BLaER1 treated with 17β-estradiol and CSF1 and Interleukin-3, amounts not matched to agents 10 nM and 100 nM (cell line): Measurements from ENCODE around the gene CDKN1C.

Experiments used
- H3K27ac ChIP-seq, 11 experiments: shearing (Covaris generic); formaldehyde crosslinking; 2 replicates each; pipeline ENCODE4 v1.8.1; 2022
- H3K27me3 ChIP-seq, 11 experiments: shearing (Covaris generic); formaldehyde crosslinking; 2 replicates each; pipeline ENCODE4 v1.8.1; 2022
- H3K36me3 ChIP-seq, 11 experiments: shearing (Covaris generic); formaldehyde crosslinking; 2 replicates each; pipeline ENCODE4 v1.8.1; 2022
- H3K4me1 ChIP-seq, 10 experiments: shearing (Covaris generic); formaldehyde crosslinking; 2 replicates each; pipeline ENCODE4 v1.8.1; 2022
- H3K4me2 ChIP-seq, 11 experiments: shearing (Covaris generic); formaldehyde crosslinking; 2 replicates each; pipeline ENCODE4 v1.8.1; 2022
- H3K4me3 ChIP-seq, 10 experiments: shearing (Covaris generic); formaldehyde crosslinking; 2 replicates each; pipeline ENCODE4 v1.8.1; 2022
- H3K9ac ChIP-seq, 11 experiments: shearing (Covaris generic); formaldehyde crosslinking; 2 replicates each; pipeline ENCODE4 v1.8.1; 2022
- H3K9me3 ChIP-seq, 11 experiments: shearing (Covaris generic); formaldehyde crosslinking; replicated peaks in 1 of 11; 2 replicates each; pipeline ENCODE4 v1.8.1; 2022
- H4K20me1 ChIP-seq, 11 experiments: shearing (Covaris generic); formaldehyde crosslinking; 2 replicates each; pipeline ENCODE4 v1.8.1; 2022
- Cebpa-rat ChIP-seq, 11 experiments: shearing (Covaris generic); IDR thresholded peaks; 2 replicates each; pipeline ENCODE4 v1.8.1; 2022

The CDKN1C gene

DNA sequence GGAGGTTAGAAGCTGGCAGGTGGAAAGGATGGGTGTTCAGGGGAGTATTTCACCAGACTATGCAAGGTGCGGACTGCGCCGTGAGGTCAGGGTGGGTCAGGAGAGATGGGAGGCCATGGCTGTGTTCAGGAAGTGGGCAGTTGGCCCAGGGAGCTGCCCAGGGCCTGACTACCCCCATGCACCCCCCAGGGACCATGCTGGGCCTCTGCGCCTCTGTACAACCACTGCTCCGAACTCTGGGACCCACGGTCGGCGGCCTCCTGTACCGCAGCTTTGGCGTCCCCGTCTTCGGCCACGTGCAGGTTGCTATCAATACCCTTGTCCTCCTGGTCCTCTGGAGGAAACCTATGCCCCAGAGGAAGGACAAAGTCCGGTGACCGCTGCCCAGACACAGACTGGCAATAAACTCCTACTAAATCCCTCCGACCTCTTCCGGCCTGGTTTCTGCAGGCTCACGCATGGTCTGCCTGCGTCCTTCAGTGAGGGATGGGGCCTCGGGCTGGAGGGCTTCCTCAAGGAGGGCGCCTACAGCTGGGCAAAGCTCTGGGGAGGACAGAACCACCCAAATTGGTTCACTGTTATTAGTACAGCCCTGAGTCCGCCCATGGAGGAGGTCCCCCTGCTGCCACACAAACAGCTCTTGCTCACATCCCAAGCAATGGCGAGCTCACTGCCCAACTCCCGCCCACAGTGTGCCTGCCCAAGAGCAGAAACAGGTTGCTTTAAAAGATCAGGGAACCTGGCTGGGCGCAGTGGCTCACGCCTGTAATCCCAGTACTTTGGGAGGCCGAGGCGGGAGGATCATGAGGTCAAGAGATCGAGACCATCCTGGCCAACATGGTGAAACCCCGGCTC lies 39.5 kb upstream of the CDKN1C start:
- no peak overlapping the region for H3K27ac ChIP-seq
- H3K9me3 ChIP-seq: no peaks in the 10 kb centered on the region
- H3K4me1 ChIP-seq: peaks cover 29 to 66% (median 49%) of the 10 kb centered on the region in 10 experiments
- H3K27me3 ChIP-seq: peaks cover 34 to 48% (median 39%) of the 10 kb centered on the region in 11 experiments
- no peak overlapping the region for H3K9ac ChIP-seq
- peaks cover 0 to 56% (median 21%) of the 10 kb centered on the region in 11 experiments; a peak in 18 of 22 replicates for H4K20me1 ChIP-seq
- peak overlapping the region in 1 of 11 experiments; percentile 14; a peak in 2 of 22 replicates for H3K4me2 ChIP-seq
- no peaks in the 10 kb centered on the region for H3K36me3 ChIP-seq
- TF ChIP-seq Cebpa-rat (IDR thresholded peaks at IDR 0.05): no peak
- H3K4me3 ChIP-seq: no peak overlapping the region

DNA sequence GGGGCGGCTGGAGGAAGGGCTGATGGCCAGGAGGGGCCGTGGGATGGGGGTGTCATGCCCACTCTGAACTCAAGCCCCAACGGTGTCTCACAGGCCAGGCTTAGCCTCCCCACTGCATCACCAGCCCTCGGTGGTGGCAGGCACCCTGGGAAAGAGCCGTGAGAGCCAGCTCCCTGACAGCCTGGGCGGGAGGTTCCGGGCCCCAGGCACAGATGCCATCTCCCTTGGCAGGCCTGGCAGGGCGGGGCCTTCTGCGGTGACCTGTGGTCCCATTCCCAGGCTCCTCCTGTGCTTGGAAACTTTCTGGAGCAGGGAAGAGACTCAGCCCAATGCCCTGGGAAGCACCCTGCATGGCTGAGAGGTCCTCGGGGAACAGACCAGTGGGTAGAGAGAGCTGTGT lies 38.8 kb upstream of the CDKN1C start:
- no peak overlapping the region for H3K4me3 ChIP-seq
- H3K4me2 ChIP-seq: no peak overlapping the region
- H3K4me1 ChIP-seq: peaks cover 27 to 66% (median 49%) of the 10 kb centered on the region in 10 experiments
- H3K27ac ChIP-seq: no peak overlapping the region
- no peaks in the 10 kb centered on the region for H3K9me3 ChIP-seq
- H3K9ac ChIP-seq: no peak overlapping the region
- TF ChIP-seq Cebpa-rat (IDR thresholded peaks at IDR 0.05): no peak
- H3K27me3 ChIP-seq: peaks cover 30 to 41% (median 33%) of the 10 kb centered on the region in 11 experiments
- peaks cover 0 to 58% (median 20%) of the 10 kb centered on the region in 11 experiments; a peak in 18 of 22 replicates for H4K20me1 ChIP-seq
- no peaks in the 10 kb centered on the region for H3K36me3 ChIP-seq

DNA sequence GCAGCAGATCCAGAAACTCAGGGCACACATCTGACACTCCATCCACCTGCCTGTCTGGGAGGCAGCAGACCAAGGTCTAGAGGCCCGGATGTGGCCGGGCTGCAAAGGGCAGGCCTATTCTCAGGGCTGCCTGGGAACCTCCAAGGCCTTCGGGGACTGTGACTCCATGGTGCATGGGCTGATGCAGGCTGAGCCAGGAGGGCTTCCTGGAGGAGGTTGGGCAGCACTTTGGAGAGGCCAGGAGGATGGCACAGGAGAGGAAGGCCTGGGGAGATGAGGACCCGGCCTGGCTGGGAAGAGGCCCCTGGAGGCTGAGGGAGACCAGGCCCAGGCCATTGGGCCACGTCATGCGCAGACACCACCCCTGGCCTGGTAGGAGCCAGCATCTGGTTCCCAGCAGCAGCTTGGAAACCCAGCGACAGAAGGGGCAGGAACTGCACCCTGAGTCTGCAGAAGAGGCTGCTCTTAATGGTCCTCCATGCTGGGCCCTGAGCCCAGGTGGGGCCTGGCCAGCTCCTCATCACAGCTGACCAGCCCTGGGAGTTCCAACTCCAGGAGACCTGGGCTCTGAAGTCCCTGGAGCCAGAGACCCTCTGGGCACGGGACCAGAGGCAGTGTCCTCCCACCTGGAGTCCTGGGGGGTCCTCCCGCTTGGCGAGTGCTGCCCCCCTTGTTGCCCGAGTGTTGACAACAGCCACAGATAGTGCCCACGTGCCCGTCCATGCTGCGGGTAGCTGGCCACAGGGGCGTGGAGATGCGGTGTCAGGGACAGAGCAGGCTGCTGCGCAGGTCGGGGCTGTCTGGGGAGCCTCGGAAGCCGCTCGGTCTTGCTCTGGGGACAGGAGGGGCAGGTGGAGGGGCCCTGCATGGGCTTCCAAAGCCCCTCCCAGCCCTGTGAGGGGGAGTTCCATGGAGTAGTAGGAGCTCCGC lies 38.1 kb upstream of the CDKN1C start:
- no peaks in the 10 kb centered on the region for H3K9me3 ChIP-seq
- H4K20me1 ChIP-seq: peaks cover 0 to 63% (median 18%) of the 10 kb centered on the region in 11 experiments; a peak in 18 of 22 replicates
- H3K27ac ChIP-seq: no peak overlapping the region
- peaks cover 29 to 68% (median 50%) of the 10 kb centered on the region in 10 experiments for H3K4me1 ChIP-seq
- 0 out of 22 replicates have a peak overlapping the region, but pooled peaks of 1 of the 11 experiments have one; percentile 18 for H3K9ac ChIP-seq
- TF ChIP-seq Cebpa-rat (IDR thresholded peaks at IDR 0.05): no peak
- peaks cover 25 to 34% (median 26%) of the 10 kb centered on the region in 11 experiments for H3K27me3 ChIP-seq
- H3K4me3 ChIP-seq: no peak overlapping the region
- no peaks in the 10 kb centered on the region for H3K36me3 ChIP-seq
- H3K4me2 ChIP-seq: peak overlapping the region in 1 of 11 experiments; percentile 15; a peak in 1 of 22 replicates

DNA sequence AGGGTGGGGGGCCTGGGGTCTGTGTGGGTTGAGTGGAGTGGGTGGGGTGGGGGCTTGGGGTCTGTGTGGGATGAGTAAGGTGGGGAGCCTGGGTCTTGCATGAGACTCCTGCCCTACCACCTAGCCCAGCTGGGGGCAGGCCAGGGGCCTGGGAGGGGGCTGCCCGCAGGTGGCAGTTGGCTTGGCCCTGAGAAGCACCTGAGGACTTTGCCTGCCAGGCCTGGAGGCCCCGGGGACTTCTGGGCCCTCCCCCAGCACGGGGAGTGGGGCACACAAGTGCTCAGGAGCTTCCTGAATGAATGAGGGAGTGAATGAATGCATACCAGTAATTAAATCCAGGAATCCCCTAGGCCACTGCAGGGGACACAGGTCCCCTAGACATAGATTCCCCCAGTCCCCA lies 37.1 kb upstream of the CDKN1C start:
- no peak overlapping the region for H3K4me3 ChIP-seq
- H3K9ac ChIP-seq: no peak overlapping the region
- no peaks in the 10 kb centered on the region for H3K9me3 ChIP-seq
- H3K27me3 ChIP-seq: peaks cover 15 to 24% (median 15%) of the 10 kb centered on the region in 11 experiments
- TF ChIP-seq Cebpa-rat (IDR thresholded peaks at IDR 0.05): no peak
- no peaks in the 10 kb centered on the region; a peak in 1 of 22 replicates for H3K36me3 ChIP-seq
- peaks cover 0 to 60% (median 8%) of the 10 kb centered on the region in 11 experiments; a peak in 15 of 22 replicates for H4K20me1 ChIP-seq
- 0 out of 22 replicates have a peak overlapping the region, but pooled peaks of 1 of the 11 experiments have one; percentile 30 for H3K4me2 ChIP-seq
- H3K27ac ChIP-seq: no peak overlapping the region
- H3K4me1 ChIP-seq: peaks cover 18 to 68% (median 50%) of the 10 kb centered on the region in 10 experiments

DNA sequence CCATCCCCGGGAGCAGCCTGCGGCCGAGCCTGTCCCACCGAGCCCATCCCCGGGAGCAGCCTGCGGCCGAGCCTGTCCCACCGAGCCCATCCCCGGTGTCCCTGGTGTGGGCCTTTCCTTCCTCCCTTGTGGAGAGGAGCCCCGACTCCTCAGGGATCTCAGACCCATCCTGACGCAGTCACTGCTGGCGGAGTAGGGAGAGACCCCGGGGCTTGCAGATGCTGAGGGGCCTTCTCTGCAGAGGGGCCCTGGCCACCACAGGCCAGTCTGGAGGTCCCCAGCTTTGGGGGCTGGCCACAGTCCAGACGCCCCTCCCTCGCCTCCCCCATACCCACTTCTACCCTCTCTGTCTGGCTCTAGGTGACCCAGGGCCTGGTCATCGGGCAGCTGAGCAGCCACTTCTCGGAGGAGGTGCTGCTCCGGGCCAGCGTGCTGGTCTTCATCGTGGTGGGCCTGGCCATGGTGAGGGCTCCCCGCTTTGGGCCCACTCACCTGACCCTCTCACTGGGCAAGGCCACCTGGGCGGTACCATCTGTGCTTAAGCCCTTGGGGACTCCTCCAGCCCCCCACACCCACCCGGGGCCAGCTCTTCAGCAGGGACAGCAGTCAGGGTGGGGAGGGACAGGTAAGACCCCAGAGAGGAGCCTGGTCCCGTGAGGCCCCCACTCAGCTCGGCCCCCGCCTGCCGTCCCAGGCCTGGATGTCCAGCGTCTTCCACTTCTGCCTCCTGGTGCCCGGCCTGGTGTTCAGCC lies 36.3 kb upstream of the CDKN1C start:
- no peaks in the 10 kb centered on the region; a peak in 1 of 22 replicates for H3K36me3 ChIP-seq
- peak overlapping the region in 6 of 11 experiments; percentile 22 to 97 (median 34); a peak in 10 of 22 replicates for H3K4me2 ChIP-seq
- TF ChIP-seq Cebpa-rat (IDR thresholded peaks at IDR 0.05): no peak
- no peak overlapping the region for H3K27ac ChIP-seq
- peaks cover 0 to 57% (median 1%) of the 10 kb centered on the region in 11 experiments; a peak in 9 of 22 replicates for H4K20me1 ChIP-seq
- H3K9me3 ChIP-seq: no peaks in the 10 kb centered on the region
- peak overlapping the region in 2 of 11 experiments; percentile 11 to 18; a peak in 1 of 22 replicates for H3K9ac ChIP-seq
- peaks cover 11 to 69% (median 51%) of the 10 kb centered on the region in 10 experiments; a peak in 19 of 20 replicates for H3K4me1 ChIP-seq
- H3K4me3 ChIP-seq: no peak overlapping the region
- peaks cover 8 to 16% (median 8%) of the 10 kb centered on the region in 11 experiments for H3K27me3 ChIP-seq

DNA sequence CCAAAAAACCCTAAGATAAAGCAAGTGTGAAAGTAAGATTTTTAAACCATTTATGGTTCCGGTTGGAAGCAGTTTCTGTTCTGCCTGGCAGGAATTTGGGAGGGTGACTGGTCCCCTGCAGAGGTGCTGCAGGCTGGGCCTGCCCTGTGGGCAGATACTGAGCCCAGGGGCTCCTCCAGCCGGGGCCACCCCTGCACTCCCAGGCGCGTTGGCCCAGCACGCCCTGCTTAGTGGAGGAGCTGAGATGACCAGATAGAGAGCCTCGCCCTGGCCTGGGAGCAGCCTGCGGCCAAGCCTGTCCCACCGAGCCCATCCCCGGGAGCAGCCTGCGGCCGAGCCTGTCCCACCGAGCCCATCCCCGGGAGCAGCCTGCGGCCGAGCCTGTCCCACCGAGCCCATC lies 35.7 kb upstream of the CDKN1C start:
- Histone ChIP-seq H3K9me3 (no peaks in the 10 kb centered on the region), H3K4me1 (peaks cover 11 to 75% (median 57%) of the 10 kb centered on the region in 10 experiments; a peak in 19 of 20 replicates), H3K27ac (no peak overlapping the region), H3K9ac (no peak overlapping the region), H3K4me2 (peak overlapping the region in 6 of 11 experiments; percentile 73 to 100 (median 88); a peak in 10 of 22 replicates), H4K20me1 (peaks cover 0 to 57% (median 0%) of the 10 kb centered on the region in 11 experiments; a peak in 5 of 22 replicates), H3K4me3 (no peak overlapping the region), H3K27me3 (peaks cover under 1 to 10% (median 2%) of the 10 kb centered on the region in 11 experiments; a peak in 21 of 22 replicates), H3K36me3 (no peaks in the 10 kb centered on the region; a peak in 1 of 22 replicates)
- no peak for TF ChIP-seq Cebpa-rat (IDR thresholded peaks at IDR 0.05)

DNA sequence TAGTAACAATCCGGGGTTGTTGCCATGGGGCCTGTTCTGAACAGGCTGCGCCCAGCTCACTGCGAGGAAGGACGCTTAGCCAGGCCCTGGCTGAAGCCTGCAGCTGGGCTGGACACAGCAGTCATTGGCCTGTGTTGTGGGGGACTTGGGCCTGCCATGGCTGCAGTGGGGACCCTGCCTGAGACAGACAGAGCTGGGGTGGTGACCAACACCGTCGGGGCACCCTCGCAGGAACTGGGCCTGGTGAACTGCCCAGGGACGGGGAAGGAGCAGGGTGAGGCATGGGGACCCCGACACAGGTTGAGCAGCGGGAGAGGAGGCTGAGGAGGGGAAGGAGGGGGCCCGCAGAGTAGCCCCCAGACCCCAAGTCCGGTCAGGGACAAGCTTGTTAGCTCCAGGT lies 34.8 kb upstream of the CDKN1C start:
- H3K9ac ChIP-seq: peak overlapping the region in 5 of 11 experiments; percentile 24 to 59 (median 32); a peak in 8 of 22 replicates
- no peak for TF ChIP-seq Cebpa-rat (IDR thresholded peaks at IDR 0.05)
- H3K27ac ChIP-seq: peak overlapping the region in 3 of 11 experiments; percentile 25 to 45 (median 30); a peak in 3 of 22 replicates
- peaks cover 0 to 4% (median 0%) of the 10 kb centered on the region in 11 experiments; a peak in 1 of 22 replicates for H3K27me3 ChIP-seq
- H3K4me3 ChIP-seq: no peak overlapping the region; a peak in 1 of 20 replicates
- peak overlapping the region in 10 of 11 experiments; percentile 56 to 100 (median 78); a peak in 18 of 22 replicates for H3K4me2 ChIP-seq
- peaks cover 11 to 84% (median 66%) of the 10 kb centered on the region in 10 experiments; a peak in 19 of 20 replicates for H3K4me1 ChIP-seq
- H3K9me3 ChIP-seq: no peaks in the 10 kb centered on the region
- H4K20me1 ChIP-seq: peaks cover 0 to 62% (median 0%) of the 10 kb centered on the region in 11 experiments; a peak in 6 of 22 replicates
- H3K36me3 ChIP-seq: no peaks in the 10 kb centered on the region; a peak in 1 of 22 replicates
